Lower lobe of right lung (tissue), 2 donors: Measurements from ENCODE around the gene GALNS. TPM values are rescaled to one million over a fixed set of nuclear protein-coding genes. Genes with fewer than 3 reads are reported as not detected.
A peak's percentile ranks its signal among the peaks of the same experiment; 100 is the strongest.

ENCODE experiments used
- ATAC-seq, 2 donors: fragments of 200-7000 bp; cut with Tn5 transposase; one replicate each; pipeline ENCODE4 v1.9.1; 2020 to 2022; ENCODE audit warnings: mild to moderate bottlenecking in 2 of 2, moderate library complexity in 2 of 2
- DNase-seq: peaks from one replicate; pipeline ENCODE4 v3.0.0-alpha.2; 2020
- H3K27ac ChIP-seq: fragments of 200-600 bp; one replicate; pipeline ENCODE4 v1.8.0; 2022
- H3K27me3 ChIP-seq: fragments of 200-600 bp; one replicate; pipeline ENCODE4 v1.8.0; 2022; ENCODE audit warnings: low read depth
- H3K36me3 ChIP-seq: fragments of 200-600 bp; one replicate; pipeline ENCODE4 v1.8.0; 2022; ENCODE audit warnings: mild to moderate bottlenecking
- H3K4me1 ChIP-seq: fragments of 200-600 bp; one replicate; pipeline ENCODE4 v1.8.0; 2022
- H3K4me3 ChIP-seq: fragments of 200-600 bp; one replicate; pipeline ENCODE4 v1.8.0; 2022; ENCODE audit warnings: mild to moderate bottlenecking
- H3K9me3 ChIP-seq: fragments of 200-600 bp; one replicate; pipeline ENCODE4 v1.8.0; 2022
- CTCF ChIP-seq: fragments of 200-600 bp; IDR thresholded peaks from one replicate; pipeline ENCODE4 v1.8.0; 2022; ENCODE audit warnings: antibody characterized with exemption, mild to moderate bottlenecking
- intact Hi-C: fragments of 100-400 bp; cut with DNase I; formaldehyde crosslinking; loops from one replicate; pipeline ENCODE4 v1.11.0; 2022
- total RNA-seq: library from RNA; stranded (reverse); fragmentation: NEBNext Ultra II Directional; extraction: Animal tissue kit (Norgen Biotek cat#: 25700); gene quantifications from one replicate; pipeline ENCODE4 v1.2.1, GENCODE V29; 2021
- donor health status: DM: no; HTN: yes; CAD: no; lungs with severe emphysema.

The GALNS gene
- total RNA-seq, 1 donor from 2014 or later = 48.5 TPM

- Histone ChIP-seq H3K36me3 (no peaks in the 10 kb centered on the region), H3K4me1 (no peaks in the 10 kb centered on the region), H3K27me3 (peaks cover 38% of the 10 kb centered on the region), H3K27ac (no peak overlapping the region), H3K4me3 (peak overlapping the region; percentile 4), H3K9me3 (no peaks in the 10 kb centered on the region)
- peak in 1 of 2 donors; percentile 17 for ATAC-seq
- DNase-seq = no peak
- intact Hi-C loops = no loop called here
- no peak for TF ChIP-seq CTCF
These were observed 14.0 kb upstream of the GALNS start for GRCh38 chr16:88870608-88871348.

DNA sequence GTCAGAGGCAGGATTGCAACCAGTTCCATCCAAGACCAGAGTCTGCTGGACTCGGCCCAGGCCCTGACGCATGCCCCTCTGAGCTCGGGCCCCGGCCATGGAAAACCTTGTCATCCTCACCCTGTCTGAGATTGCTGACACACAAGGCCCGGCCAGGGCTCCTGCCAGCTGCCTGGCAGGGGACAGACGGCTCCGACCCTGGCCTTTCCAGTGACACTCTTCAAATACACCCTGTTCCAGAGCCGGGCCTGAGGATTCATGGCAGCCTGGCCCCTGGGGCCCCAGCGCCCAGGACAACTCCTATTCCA, 12.9 kb upstream of the GALNS start:
- peaks cover 38% of the 10 kb centered on the region for H3K27me3 ChIP-seq
- intact Hi-C loops = no loop called here
- no peaks in the 10 kb centered on the region for H3K36me3 ChIP-seq
- H3K4me3 ChIP-seq = no peak overlapping the region
- ATAC-seq = no peak
- no peak for TF ChIP-seq CTCF
- DNase-seq = no peak
- H3K9me3 ChIP-seq = no peaks in the 10 kb centered on the region
- H3K27ac ChIP-seq = no peak overlapping the region
- H3K4me1 ChIP-seq = no peaks in the 10 kb centered on the region

DNA sequence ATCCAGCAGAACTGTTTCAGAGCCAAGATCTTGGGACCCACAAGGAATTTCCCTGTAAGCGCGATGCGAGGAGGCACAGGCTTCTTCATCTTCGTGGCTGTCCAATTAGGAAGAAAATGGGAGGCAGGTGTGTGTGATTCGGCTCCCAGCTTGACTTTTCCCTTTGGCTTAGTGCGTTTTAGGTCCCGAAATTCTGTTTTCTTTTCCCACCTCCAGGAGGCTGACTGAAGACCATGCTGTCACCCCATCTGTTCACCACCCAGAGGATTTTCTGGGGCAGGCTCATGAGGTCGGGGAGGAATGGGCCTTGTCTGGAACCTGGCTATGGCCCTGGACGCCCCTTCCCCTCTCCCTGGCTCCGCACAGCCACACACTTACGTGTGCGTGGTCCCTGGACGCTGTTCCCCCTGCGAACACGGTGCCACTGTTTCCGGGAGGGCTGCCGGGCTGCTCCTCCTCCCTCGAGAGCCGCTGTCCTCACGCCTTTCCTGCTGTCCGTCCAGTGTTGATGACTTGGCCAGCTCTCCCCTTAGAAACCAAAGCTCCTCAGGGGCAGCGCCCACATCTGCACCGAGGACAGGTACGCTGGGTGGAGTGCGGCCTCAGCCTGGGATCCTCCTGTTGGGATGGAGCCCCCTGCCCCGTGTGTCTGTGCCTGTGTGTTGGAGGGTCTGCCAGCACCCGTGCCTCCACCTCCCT, 12.4 kb upstream of the GALNS start:
- intact Hi-C loops = no loop called here
- DNase-seq (no peak), ATAC-seq (no peak)
- peaks cover 38% of the 10 kb centered on the region for H3K27me3 ChIP-seq
- no peak overlapping the region for H3K27ac ChIP-seq
- TF ChIP-seq CTCF = no peak
- no peaks in the 10 kb centered on the region for H3K36me3 ChIP-seq
- H3K4me1 ChIP-seq = no peaks in the 10 kb centered on the region
- no peaks in the 10 kb centered on the region for H3K9me3 ChIP-seq
- no peak overlapping the region for H3K4me3 ChIP-seq

DNA sequence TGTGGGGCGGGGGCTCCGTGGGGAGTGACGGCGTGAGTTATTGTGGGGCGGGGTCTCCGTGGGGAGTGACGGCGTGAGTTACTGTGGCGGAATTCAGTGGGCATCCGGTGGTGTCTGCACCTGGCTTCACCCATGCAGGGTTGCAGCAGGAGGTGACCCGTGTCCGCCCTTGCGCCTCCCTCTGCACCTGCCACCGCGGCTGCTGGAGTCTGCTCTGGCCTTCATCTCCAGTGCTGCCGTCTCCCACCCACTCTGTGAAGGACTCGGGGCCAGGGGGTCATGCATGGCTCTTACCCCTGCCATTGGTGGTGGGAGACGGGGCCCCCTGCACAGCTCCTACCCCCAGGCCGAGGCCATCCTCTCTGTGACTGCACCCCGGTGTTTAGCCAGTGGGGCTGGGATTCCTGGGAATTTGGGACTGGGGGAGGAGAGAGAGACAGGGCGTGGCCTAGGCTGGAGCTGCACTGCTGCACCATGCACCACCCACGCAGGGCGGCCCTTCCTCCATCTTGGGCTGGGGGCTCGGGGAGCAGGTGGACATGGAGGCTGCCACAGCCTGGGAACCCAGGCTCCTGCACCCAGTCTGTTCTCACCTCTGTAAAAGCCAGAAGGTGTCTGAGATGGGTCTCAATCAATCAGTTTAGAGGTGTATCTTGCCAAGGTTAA, 11.0 kb upstream of the GALNS start:
- Histone ChIP-seq H3K36me3 (peaks cover 3% of the 10 kb centered on the region), H3K27me3 (peaks cover 38% of the 10 kb centered on the region), H3K27ac (no peak overlapping the region), H3K4me3 (no peak overlapping the region), H3K9me3 (no peaks in the 10 kb centered on the region), H3K4me1 (no peaks in the 10 kb centered on the region)
- ATAC-seq (no peak), DNase-seq (no peak)
- TF ChIP-seq CTCF = no peak
- intact Hi-C loops = no loop called here

GRCh38 chr16:88866151-88866920, 9.6 kb upstream of the GALNS start, which contains the start of gene PABPN1L:
Gene PABPN1L (minus strand): TSS chr16:88866660. CDS start chr16:88866606, 54 bp downstream.
- DNase-seq = no peak
- no peak for ATAC-seq
- H3K4me1 ChIP-seq = no peaks in the 10 kb centered on the region
- H3K4me3 ChIP-seq = no peak within 1 kb of the TSS
- intact Hi-C loops = no loop called here
- peaks cover 32% of the 10 kb centered on the region for H3K27me3 ChIP-seq
- H3K36me3 ChIP-seq = peaks cover 16% of the 10 kb centered on the region
- H3K9me3 ChIP-seq = no peaks in the 10 kb centered on the region
- TF ChIP-seq CTCF = no peak
- H3K27ac ChIP-seq = no peak within 1 kb of the TSS
